ENCODE data around the gene HABP4.

Gene HABP4

DNA sequence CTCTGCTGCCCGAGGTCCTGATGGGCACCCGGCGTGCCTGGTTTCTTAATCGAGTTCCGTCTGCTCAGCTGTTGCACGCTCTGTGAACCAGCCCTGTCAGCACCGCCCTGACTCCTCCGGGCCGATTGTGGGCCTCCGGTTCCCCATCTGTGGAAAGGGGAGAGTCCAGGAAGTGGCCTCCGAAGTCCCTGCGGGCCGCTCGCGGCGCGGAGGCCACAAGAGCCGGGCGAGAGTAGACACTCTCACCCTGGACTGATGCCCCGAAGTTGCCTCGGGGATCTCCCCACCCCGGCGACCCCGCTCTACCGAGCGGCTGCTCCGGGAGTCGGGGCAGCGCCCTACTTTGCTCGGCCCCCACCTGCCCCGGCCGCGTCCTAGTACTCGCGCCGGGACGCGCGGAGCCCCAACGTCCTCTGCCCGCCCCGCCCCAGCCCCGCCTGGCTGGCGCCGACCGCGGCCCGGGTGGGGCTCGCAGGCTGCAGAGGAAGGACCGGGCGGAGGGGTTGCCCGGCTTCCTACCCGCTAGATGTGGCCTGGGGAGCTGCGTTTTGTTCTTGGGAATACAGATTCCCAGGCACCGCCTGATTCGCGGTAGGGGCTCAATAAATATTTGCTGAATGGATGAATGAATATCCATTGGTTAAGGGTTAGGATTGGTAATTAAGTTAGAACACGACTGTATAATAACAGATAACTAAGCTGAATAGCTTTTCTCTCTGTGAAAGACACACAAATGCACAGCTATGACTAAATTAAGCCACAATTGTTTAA is 30.9 kb upstream of the HABP4 start:
- TF ChIP-seq, protein P1, sequence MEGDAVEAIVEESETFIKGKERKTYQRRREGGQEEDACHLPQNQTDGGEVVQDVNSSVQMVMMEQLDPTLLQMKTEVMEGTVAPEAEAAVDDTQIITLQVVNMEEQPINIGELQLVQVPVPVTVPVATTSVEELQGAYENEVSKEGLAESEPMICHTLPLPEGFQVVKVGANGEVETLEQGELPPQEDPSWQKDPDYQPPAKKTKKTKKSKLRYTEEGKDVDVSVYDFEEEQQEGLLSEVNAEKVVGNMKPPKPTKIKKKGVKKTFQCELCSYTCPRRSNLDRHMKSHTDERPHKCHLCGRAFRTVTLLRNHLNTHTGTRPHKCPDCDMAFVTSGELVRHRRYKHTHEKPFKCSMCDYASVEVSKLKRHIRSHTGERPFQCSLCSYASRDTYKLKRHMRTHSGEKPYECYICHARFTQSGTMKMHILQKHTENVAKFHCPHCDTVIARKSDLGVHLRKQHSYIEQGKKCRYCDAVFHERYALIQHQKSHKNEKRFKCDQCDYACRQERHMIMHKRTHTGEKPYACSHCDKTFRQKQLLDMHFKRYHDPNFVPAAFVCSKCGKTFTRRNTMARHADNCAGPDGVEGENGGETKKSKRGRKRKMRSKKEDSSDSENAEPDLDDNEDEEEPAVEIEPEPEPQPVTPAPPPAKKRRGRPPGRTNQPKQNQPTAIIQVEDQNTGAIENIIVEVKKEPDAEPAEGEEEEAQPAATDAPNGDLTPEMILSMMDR (IDR thresholded peaks at IDR 0.05), result no peak
- Histone ChIP-seq H3K4me1 (peaks cover 11 to 34% (median 25%) of the 10 kb centered on the region in 4 donors), H3K36me3 (no peaks in the 10 kb centered on the region), H3K4me3 (peak overlapping the region; percentile 67 to 75), H3K27ac (peak overlapping the region; percentile 95 to 98), H3K27me3 (no peaks in the 10 kb centered on the region), H3K9me3 (no peaks in the 10 kb centered on the region)
- peak; percentile 61 to 88 for DNase-seq
- intact Hi-C loops (cut with DNase I; ENCODE audit: low total_unique reads), result loop anchor here (2.0 to 10.0 kb wide), 3 partner anchors 32 to 236 kb away; partner anchors contain the start of genes HABP4 and PRXL2C

DNA sequence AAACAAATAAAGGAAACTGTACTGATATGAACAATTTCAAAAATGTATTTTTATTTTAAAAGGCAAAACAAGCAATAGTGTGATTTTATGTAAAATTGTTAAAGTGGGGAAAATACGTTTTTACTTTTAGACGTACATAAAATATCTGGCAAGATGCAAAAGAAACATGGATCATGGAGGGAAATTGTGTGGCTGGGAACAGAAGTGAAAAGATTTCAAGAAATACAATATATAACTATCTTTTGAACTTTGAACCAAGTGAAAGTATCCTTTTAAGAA is 30.3 kb upstream of the HABP4 start:
- TF ChIP-seq, protein P1 (IDR thresholded peaks at IDR 0.05), result no peak
- peak overlapping the region; percentile 67 to 75 for H3K4me3 ChIP-seq
- intact Hi-C loops (cut with DNase I; ENCODE audit: low total_unique reads), result loop anchor here (2.0 to 10.0 kb wide), 3 partner anchors 31 to 235 kb away; partner anchors contain the start of genes HABP4 and PRXL2C
- no peaks in the 10 kb centered on the region for H3K9me3 ChIP-seq
- H3K27ac ChIP-seq, result peak overlapping the region; percentile 95 to 98
- H3K36me3 ChIP-seq, result no peaks in the 10 kb centered on the region
- DNase-seq, result no peak
- no peaks in the 10 kb centered on the region for H3K27me3 ChIP-seq
- peaks cover 11 to 34% (median 25%) of the 10 kb centered on the region in 4 donors for H3K4me1 ChIP-seq

DNA sequence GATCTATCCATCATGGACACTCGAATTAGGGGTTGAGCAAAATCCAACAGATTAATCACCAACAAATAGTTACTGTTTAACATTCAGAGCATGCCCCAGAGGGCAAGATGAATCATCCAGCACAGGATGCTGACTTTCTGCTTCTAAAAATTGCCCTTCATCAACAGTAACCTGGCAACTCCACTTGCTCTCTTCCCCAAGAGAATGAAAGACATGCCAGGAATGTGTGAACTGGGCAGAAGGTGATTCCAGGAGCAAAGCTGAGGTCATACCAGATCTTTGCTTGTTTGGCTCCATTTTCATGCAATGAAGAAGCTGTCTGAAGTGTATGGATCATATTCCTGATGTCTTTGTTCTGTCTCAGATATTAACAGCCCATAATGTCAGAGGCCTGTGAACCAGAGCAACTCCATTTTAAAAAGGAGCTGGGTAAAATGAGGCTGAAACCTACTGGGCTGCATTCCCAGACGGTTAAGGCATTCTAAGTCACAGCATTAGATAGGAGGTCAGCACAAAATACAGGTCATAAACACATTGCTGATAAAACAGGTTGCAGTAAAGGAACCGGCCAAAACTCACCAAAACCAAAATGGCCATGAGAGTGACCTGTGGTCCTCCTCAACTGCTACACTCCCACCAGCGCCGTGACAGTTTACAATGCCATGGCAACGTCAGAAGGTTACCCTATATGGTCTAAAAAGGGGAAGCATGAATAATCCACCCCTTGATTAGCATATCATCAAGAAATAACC is 29.3 kb upstream of the HABP4 start:
- Histone ChIP-seq H3K4me3 (no peak overlapping the region), H3K4me1 (peaks cover 11 to 34% (median 25%) of the 10 kb centered on the region in 4 donors), H3K9me3 (no peaks in the 10 kb centered on the region), H3K36me3 (no peaks in the 10 kb centered on the region), H3K27me3 (no peaks in the 10 kb centered on the region), H3K27ac (peak overlapping the region; percentile 95 to 98)
- intact Hi-C loops (cut with DNase I; ENCODE audit: low total_unique reads), result no loop called here
- DNase-seq, result peak; percentile 63 to 77
- TF ChIP-seq, protein P1 (IDR thresholded peaks at IDR 0.05), result no peak

DNA sequence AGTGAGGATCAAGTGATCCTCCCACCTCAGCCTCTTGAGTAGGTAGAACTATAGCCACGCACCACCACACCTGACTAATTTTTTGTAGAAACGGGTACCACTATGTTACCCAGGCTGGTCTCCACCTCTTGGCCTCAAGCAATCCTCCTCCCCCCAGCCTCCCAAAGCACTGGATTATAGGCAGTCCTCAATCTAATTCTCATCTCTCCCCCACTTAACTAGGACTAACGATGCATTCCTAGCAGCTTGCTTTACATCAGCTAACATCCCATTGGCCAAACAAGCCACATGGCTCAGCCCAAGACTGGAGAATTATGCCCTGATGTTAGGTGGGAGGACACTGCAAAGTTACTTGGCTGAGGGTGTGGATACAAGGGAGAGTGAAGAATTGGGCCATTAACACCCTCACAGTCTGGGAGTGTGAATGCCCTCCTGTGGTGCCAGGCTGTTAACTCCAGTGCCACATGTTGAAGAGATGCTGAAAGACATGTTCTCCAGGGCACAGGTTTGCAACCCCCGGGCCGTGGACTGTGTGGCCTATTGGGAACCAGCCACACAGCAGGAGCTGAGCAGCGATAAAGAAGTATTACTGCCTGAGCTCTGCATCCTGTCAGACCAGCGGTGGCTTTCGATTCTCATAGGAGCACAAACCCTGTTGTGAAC is 26.5 kb upstream of the HABP4 start:
- no peak for DNase-seq
- no peaks in the 10 kb centered on the region for H3K9me3 ChIP-seq
- H3K27me3 ChIP-seq, result no peaks in the 10 kb centered on the region
- TF ChIP-seq, protein P1 (IDR thresholded peaks at IDR 0.05), result no peak
- H3K36me3 ChIP-seq, result no peaks in the 10 kb centered on the region
- H3K4me1 ChIP-seq, result peaks cover 6 to 24% (median 20%) of the 10 kb centered on the region in 4 donors
- H3K4me3 ChIP-seq, result no peak overlapping the region
- H3K27ac ChIP-seq, result no peak overlapping the region
- intact Hi-C loops (cut with DNase I; ENCODE audit: low total_unique reads), result no loop called here

DNA sequence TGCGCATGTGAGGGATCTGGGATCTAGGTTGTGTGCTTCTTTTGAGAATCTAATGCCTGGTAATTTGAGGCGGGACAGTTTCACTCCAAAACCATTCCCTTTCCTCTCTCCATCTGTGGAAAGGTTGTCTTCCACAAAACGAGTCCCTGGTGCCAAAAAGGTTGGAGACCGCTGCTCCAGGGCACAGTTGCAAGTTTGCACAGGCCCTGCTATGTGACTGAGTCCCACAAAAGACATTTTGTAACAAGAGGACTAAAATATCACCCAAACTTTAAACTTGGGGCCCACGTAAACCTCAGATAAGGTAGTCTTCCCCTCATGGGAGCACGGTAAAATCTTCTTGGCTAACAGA is 26.0 kb upstream of the HABP4 start:
- Histone ChIP-seq H3K36me3 (no peaks in the 10 kb centered on the region), H3K27ac (no peak overlapping the region), H3K9me3 (no peaks in the 10 kb centered on the region), H3K4me3 (no peak overlapping the region), H3K27me3 (no peaks in the 10 kb centered on the region), H3K4me1 (peaks cover 6 to 24% (median 20%) of the 10 kb centered on the region in 4 donors)
- TF ChIP-seq, protein P1 (IDR thresholded peaks at IDR 0.05), result no peak
- DNase-seq, result no peak
- intact Hi-C loops (cut with DNase I; ENCODE audit: low total_unique reads), result no loop called here

Data from tibial artery (tissue), 4 donors.